Tibial nerve (tissue), 4 donors: ENCODE measurements around the gene GATA5. TPM values are rescaled to one million over a fixed set of nuclear protein-coding genes. Genes with fewer than 3 reads are reported as not detected.

Source experiments
- DNase-seq, 2 donors: peaks; one replicate each; pipeline ENCODE4 v3.0.0-alpha.2; 2019; ENCODE audit warnings: low spot score in 2 of 2
- H3K27ac ChIP-seq, 4 donors: fragments of 200-600 bp; sonication (generic) in 3 of 4; one replicate each; pipeline ENCODE4 v1.5.1; 2017 to 2019; ENCODE audit warnings: mild to moderate bottlenecking in 1 of 4
- H3K27me3 ChIP-seq, 2 donors: fragments of 200-600 bp; sonication (generic) in 1 of 2; one replicate each; pipeline versions ENCODE4 v1.5.1 to v1.6.0; 2017 to 2019
- H3K36me3 ChIP-seq, 3 donors: fragments of 200-600 bp; sonication (generic); one replicate each; pipeline ENCODE4 v1.5.1; 2018 to 2019
- H3K4me1 ChIP-seq, 4 donors: fragments of 200-600 bp; sonication (generic) in 3 of 4; one replicate each; pipeline ENCODE4 v1.5.1; 2017 to 2019
- H3K4me3 ChIP-seq, 4 donors: fragments of 200-600 bp; sonication (generic) in 3 of 4; one replicate each; pipeline ENCODE4 v1.5.1; 2017 to 2019; ENCODE audit warnings: mild to moderate bottlenecking in 1 of 4, moderate library complexity in 1 of 4
- H3K9me3 ChIP-seq, 4 donors: fragments of 200-600 bp; sonication (generic) in 3 of 4; one replicate each; pipeline ENCODE4 v1.5.1; 2017 to 2019
- CTCF ChIP-seq, 5 experiments: fragments of 200-600 bp in 3 of 5; fragments of 450-650 bp in 2 of 5; sonication (generic) in 3 of 5; IDR thresholded peaks; one replicate each; pipeline ENCODE4 v1.5.1; 2016 to 2019; ENCODE audit warnings: antibody characterized with exemption in 5 of 5, mild to moderate bottlenecking in 3 of 5, moderate library complexity in 2 of 5
- EP300 ChIP-seq, 2 donors: sonication (generic); formaldehyde crosslinking; IDR thresholded peaks; one replicate each; pipeline ENCODE4 v1.6.1; 2017; ENCODE audit warnings: antibody characterized with exemption in 2 of 2, mild to moderate bottlenecking in 1 of 2
- POLR2A ChIP-seq, 2 donors: fragments of 450-650 bp; IDR thresholded peaks; one replicate each; pipeline ENCODE4 v1.6.1; 2017; ENCODE audit warnings: antibody characterized with exemption in 2 of 2, mild to moderate bottlenecking in 2 of 2, moderate library complexity in 2 of 2
- whole genome bisulfite sequencing, 2 donors: methylation state at CpG; one replicate each; pipeline ENCODE4 v1.1.5; 2018; 5-methylcytosine and 5-hydroxymethylcytosine counted together
- total RNA-seq, 4 donors: library from RNA; depleted of rRNA; stranded (reverse); fragments of >200 nt; gene quantifications; one replicate each; pipeline ENCODE4 v1.1.0, GENCODE V29; 2016

The GATA5 gene
- total RNA-seq, 4 donors from 2014 or later, result 0.20 TPM; not detected in 3

- no peak overlapping the region for H3K4me3 ChIP-seq
These were observed 35.6 kb upstream of the GATA5 start for GRCh38 chr20:62511300-62511914.

GRCh38 chr20:62508641-62509051 lies 32.9 kb upstream of the GATA5 start:
- Histone ChIP-seq H3K9me3 (no peaks in the 10 kb centered on the region), H3K4me1 (no peaks in the 10 kb centered on the region), H3K27ac (no peak overlapping the region), H3K36me3 (no peaks in the 10 kb centered on the region), H3K27me3 (peaks cover 0 to 23% of the 10 kb centered on the region in 2 donors), H3K4me3 (no peak overlapping the region)
- WGBS, 2 donors, result 81 to 88% methylated on average over 6 of the region's 6 CpGs
- no peak for DNase-seq
- no peak for TF ChIP-seq CTCF (IDR thresholded peaks at IDR 0.05)
- TF ChIP-seq POLR2A (IDR thresholded peaks at IDR 0.05), result no peak
- no peak for TF ChIP-seq EP300 (IDR thresholded peaks at IDR 0.05)

More at GRCh38 chr20:62511300-62511914, 35.6 kb upstream of the GATA5 start:
- H3K36me3 ChIP-seq, result no peaks in the 10 kb centered on the region
- no peaks in the 10 kb centered on the region for H3K9me3 ChIP-seq
- peaks cover 0 to 49% of the 10 kb centered on the region in 2 donors for H3K27me3 ChIP-seq
- WGBS, 2 donors, result 55 to 58% methylated on average over 5 to 7 of the region's 8 CpGs
- no peak for DNase-seq
- no peaks in the 10 kb centered on the region for H3K4me1 ChIP-seq
- no peak for TF ChIP-seq EP300 (IDR thresholded peaks at IDR 0.05)
- TF ChIP-seq CTCF (IDR thresholded peaks at IDR 0.05), result no peak
- TF ChIP-seq POLR2A (IDR thresholded peaks at IDR 0.05), result no peak
- no peak overlapping the region for H3K27ac ChIP-seq

GRCh38 chr20:62507991-62508640 lies 32.3 kb upstream of the GATA5 start:
- no peaks in the 10 kb centered on the region for H3K4me1 ChIP-seq
- DNase-seq, result no peak
- no peaks in the 10 kb centered on the region for H3K9me3 ChIP-seq
- 66 to 89% methylated on average over 13 to 19 of the region's 22 CpGs for WGBS, 2 donors
- TF ChIP-seq POLR2A (IDR thresholded peaks at IDR 0.05) (no peak), EP300 (IDR thresholded peaks at IDR 0.05) (no peak), CTCF (IDR thresholded peaks at IDR 0.05) (no peak)
- no peak overlapping the region for H3K4me3 ChIP-seq
- peaks cover 0 to 18% of the 10 kb centered on the region in 2 donors for H3K27me3 ChIP-seq
- no peak overlapping the region for H3K27ac ChIP-seq
- H3K36me3 ChIP-seq, result no peaks in the 10 kb centered on the region

GRCh38 chr20:62507323-62507722 lies 31.5 kb upstream of the GATA5 start:
- DNase-seq, result no peak
- WGBS, 2 donors, result 39 to 44% methylated on average over 2 to 7 of the region's 7 CpGs
- Histone ChIP-seq H3K27me3 (peaks cover 0 to 11% of the 10 kb centered on the region in 2 donors), H3K27ac (no peak overlapping the region), H3K4me1 (no peaks in the 10 kb centered on the region), H3K9me3 (no peaks in the 10 kb centered on the region), H3K4me3 (no peak overlapping the region), H3K36me3 (no peaks in the 10 kb centered on the region)
- TF ChIP-seq EP300 (IDR thresholded peaks at IDR 0.05), result no peak
- no peak for TF ChIP-seq POLR2A (IDR thresholded peaks at IDR 0.05)
- no peak for TF ChIP-seq CTCF (IDR thresholded peaks at IDR 0.05)

GRCh38 chr20:62506791-62507190 lies 31.0 kb upstream of the GATA5 start:
- Histone ChIP-seq H3K4me1 (no peaks in the 10 kb centered on the region), H3K4me3 (no peak overlapping the region), H3K9me3 (no peaks in the 10 kb centered on the region), H3K27ac (no peak overlapping the region), H3K36me3 (no peaks in the 10 kb centered on the region), H3K27me3 (peaks cover 0 to 6% of the 10 kb centered on the region in 2 donors)
- DNase-seq, result no peak
- WGBS, 2 donors, result 84 to 92% methylated on average over 15 of the region's 16 CpGs
- no peak for TF ChIP-seq EP300 (IDR thresholded peaks at IDR 0.05)
- no peak for TF ChIP-seq POLR2A (IDR thresholded peaks at IDR 0.05)
- no peak for TF ChIP-seq CTCF (IDR thresholded peaks at IDR 0.05)
